GM18505 (cell line): ENCODE results near the gene AMH.

Source experiments
- ATAC-seq: cut with Tn5 transposase; IDR thresholded peaks from one replicate; pipeline ENCODE4 v1.9.1; 2021; ENCODE audit not compliant: unreplicated experiment
- POLR2A ChIP-seq: IDR thresholded peaks from 4 replicates; pipeline ENCODE4 v1.6.1; 2011; ENCODE audit warnings: borderline replicate concordance; ENCODE audit not compliant: insufficient read depth, insufficient read length; ENCODE audit errors: extremely low read depth

Gene AMH

DNA sequence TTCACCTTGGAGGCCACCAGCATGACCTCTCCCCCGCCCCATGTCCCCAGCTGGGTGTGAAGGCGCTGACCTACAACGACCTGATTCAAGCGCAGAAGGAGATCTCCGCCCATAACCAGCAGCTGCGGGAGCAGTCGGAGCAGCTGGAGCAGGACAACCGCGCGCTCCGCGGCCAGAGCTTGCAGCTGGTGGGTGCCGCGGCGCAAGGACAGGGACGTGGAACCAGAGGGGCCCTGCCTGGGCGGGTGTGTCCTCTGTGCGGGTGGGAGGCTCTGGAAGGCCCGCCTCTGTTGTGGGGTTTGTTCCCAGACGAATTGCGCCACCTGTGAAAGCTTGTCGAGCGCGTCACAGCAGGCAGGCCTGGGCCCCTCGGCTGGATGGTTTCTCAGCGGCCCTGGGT, 35.3 kb upstream of the AMH start:
- no peak for TF ChIP-seq POLR2A
- ATAC-seq: no peak

GRCh38 chr19:2214251-2214650, 34.9 kb upstream of the AMH start:
- TF ChIP-seq POLR2A: no peak
- no peak for ATAC-seq

DNA sequence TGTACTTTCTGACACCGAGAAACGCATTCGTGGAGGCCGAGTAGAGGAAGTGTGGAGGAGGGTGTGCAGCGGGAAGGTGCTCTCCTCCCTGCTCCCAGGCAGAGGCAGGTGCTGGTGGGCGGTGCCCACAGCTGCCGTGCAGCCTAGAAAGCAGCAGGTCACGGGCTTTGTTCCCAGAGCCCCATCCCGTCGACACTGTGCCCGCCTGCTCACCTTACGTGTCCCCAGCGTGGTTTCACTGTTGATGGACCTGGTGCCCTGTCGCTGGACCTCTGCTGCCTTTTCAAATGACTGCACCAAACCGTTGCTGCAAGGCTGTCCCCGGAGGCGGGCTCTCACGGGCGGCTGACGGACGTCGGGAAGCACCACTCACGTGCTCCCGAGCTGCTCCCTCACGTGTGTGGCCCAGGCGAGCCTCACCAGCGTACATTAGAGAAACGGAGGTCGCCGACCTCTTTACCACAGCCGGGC, 33.8 kb upstream of the AMH start:
- no peak for TF ChIP-seq POLR2A
- no peak for ATAC-seq

DNA sequence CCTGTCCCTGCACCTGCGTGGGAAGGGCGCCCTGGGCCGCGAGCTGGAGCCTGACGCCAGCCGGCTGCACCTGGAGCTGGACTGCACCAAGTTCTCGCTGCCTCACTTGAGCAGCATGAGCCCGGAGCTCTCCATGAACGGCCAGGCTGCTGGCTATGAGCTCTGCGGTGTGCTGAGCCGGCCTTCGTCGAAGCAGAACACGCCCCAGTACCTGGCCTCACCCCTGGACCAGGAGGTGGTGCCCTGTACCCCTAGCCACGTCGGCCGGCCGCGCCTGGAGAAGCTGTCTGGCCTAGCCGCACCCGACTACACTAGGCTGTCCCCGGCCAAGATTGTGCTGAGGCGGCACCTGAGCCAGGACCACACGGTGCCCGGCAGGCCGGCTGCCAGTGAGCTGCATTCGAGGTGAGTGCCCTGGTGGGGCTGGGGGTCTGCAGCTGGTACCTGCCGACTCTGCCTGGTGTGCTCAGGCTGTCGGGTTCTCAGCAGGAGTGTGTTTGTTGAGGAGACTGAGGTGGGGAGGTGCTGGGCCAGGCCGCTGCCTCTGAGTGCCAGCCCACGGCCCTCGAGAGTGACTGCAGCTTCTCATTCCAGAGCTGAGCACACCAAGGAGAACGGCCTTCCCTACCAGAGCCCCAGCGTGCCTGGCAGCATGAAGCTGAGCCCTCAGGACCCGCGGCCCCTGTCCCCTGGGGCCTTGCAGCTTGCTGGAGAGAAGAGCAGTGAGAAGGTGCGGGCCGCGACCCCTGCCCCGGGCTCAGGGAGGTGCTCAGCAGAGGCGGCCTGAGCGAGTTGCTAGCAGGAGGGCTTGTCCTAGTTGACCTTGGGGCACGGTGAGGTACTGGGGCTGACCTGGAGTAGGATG, 32.5 kb upstream of the AMH start:
- ATAC-seq: no peak

GRCh38 chr19:2217591-2217990, 31.5 kb upstream of the AMH start:
- TF ChIP-seq POLR2A: no peak
- no peak for ATAC-seq

More for the DNA sequence above, 32.5 kb upstream of the AMH start:
- TF ChIP-seq POLR2A: no peak

DNA sequence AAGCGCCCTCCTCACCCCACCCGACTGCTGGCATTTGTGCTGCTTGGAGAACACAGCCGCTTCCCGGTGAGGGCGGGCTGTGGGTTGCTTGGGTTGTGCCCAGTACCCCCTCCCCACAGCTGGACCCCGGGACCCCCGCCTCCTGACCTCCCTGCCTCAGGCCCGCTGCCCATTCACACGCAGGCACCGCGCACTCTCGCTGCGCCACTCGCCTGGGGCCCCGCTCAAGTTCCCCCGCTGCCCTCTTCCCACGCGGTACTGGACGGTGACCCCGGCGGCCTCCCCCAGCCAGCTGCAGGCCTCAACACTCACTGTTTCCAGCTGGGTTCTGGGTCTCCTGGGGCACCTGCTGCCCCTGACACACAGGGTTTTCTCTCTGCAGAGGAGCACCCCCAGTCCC, 29.4 kb upstream of the AMH start:
- TF ChIP-seq POLR2A: no peak
- ATAC-seq: no peak

DNA sequence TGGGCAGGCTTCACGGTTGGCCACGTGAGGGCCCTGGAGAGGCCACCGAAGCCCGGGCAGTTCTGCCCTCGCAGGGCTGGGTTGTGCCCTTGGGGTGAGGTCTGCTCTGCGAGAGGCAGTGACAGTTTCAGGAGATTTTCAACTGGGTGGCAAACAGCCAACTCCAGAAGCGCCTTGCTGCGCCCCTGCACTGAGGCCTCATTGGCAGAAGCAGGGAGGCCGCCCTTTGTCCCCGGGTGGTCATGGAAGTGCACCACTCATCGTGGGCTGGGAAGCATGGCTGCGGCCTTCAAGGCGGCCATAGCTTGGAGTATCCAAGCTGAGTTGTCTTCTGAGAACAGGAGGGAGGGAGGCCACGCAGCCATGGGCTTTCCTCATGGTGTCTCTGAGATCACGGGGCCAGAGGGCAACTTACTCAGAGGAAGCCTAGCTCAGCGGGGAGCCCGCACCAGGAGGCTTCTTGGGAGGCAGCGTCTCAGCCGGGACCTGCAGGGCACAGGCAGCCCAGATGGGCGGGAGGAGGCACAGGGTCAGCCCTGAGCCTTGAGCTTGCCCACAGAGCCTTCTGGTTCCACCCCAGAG, 27.8 kb upstream of the AMH start:
- TF ChIP-seq POLR2A: no peak
- ATAC-seq: no peak

- TF ChIP-seq POLR2A: no peak
- no peak for ATAC-seq
Measured at GRCh38 chr19:2221918-2222317, 27.2 kb upstream of the AMH start.

GRCh38 chr19:2223391-2223790, 25.7 kb upstream of the AMH start:
- ATAC-seq: no peak
- TF ChIP-seq POLR2A: no peak

DNA sequence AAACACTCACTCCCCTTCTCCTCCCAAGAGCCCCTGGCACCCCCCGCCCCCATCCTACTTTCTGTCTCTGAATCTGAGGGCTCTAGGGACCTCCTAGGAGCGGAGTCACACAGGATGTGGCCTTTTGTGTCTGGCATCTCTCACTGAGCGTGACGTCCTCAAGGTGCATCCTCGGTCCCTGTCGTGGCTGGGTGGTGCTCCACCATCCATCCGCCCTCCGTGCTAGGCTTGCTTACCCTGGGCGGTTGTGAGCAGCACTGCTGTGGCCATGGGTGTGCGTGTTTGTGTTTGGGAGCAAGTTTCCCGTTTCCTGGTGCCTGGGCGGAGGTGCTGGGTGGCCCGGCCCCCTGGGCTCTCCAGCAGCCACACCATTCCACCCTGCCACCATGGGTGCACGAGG, 25.2 kb upstream of the AMH start:
- no peak for ATAC-seq
- no peak for TF ChIP-seq POLR2A

DNA sequence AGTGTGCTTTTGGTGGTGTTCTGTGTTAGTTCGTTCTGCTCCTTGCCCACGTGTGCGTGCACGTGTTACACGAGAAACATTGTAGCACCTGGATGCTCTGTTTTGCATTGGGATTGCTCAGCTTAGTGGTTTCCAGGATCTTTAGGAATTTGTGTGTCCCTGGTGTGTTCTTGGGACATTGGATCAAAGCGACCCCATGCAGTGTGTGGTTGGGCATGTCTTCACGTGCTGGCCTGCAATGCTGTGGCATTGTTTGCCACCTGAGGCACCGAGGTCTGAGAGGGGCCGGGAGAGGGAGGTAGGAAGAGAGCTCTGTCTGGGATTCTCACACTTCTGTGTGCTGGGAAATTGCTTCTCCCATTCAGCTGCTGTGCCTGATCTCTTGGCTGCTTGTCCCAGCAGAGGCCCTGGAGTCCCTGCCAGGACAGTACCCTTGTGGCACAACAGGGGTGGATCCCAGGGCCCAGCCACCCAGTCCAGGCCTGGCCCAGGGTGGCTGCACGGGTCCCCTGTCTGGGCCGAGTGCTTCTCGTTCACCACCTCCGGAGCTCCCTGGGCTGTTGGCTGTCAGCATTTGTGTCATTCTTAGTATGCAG, 24.3 kb upstream of the AMH start:
- TF ChIP-seq POLR2A: no peak
- no peak for ATAC-seq

GRCh38 chr19:2225415-2226050, 23.6 kb upstream of the AMH start:
- ATAC-seq: no peak
- TF ChIP-seq POLR2A: no peak

DNA sequence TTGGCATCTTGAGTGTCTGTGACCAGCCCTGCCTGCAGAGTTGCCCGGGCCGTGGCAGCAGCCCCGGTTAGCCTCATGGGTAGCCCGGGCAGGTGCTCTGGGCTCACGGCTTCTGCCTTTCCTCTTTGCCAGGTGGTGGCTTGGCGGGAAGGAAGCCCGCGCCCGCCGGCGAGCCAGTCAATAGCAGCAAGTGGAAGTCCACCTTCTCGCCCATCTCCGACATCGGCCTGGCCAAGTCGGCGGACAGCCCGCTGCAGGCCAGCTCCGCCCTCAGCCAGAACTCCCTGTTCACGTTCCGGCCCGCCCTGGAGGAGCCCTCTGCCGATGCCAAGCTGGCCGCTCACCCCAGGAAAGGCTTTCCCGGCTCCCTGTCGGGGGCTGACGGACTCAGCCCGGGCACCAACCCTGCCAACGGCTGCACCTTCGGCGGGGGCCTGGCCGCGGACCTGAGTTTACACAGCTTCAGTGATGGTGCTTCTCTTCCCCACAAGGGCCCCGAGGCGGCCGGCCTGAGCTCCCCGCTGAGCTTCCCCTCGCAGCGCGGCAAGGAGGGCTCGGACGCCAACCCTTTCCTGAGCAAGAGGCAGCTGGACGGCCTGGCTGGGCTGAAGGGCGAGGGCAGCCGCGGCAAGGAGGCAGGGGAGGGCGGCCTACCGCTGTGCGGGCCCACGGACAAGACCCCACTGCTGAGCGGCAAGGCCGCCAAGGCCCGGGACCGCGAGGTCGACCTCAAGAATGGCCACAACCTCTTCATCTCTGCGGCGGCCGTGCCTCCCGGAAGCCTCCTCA, 22.9 kb upstream of the AMH start:
- TF ChIP-seq POLR2A: no peak
- no peak for ATAC-seq

DNA sequence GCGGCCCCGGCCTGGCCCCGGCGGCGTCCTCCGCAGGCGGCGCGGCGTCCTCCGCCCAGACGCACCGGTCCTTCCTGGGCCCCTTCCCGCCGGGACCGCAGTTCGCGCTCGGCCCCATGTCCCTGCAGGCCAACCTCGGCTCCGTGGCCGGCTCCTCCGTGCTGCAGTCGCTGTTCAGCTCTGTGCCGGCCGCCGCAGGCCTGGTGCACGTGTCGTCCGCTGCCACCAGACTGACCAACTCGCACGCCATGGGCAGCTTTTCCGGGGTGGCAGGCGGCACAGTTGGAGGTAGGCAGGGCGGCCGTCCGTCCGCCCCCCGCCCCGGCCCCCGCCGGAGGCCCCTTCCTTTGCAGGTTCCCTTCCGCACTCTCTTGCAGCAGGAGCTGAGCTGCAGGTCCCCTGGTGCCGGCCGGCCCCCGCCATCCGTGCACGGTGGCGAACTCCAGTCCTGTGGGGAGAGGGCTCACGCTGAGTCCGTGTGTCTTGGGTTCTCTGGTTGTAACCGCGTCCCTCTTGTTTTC, 22.2 kb upstream of the AMH start:
- no peak for TF ChIP-seq POLR2A
- no peak for ATAC-seq
